HUES6 (cell line): ENCODE results near the gene SDHC.

Experiments
- H3K27ac ChIP-seq: 2 replicates; pipeline ENCODE4 v1.7.0; 2013; ENCODE audit warnings: low read depth, mild to moderate bottlenecking, low read length, inconsistent platforms
- H3K27me3 ChIP-seq: 2 replicates; pipeline ENCODE4 v1.6.1; 2013; ENCODE audit warnings: low read length; ENCODE audit not compliant: control insufficient read depth, insufficient read depth
- H3K36me3 ChIP-seq: 2 replicates; pipeline ENCODE4 v1.6.1; 2013; ENCODE audit warnings: low read length; ENCODE audit not compliant: control insufficient read depth, insufficient read depth
- H3K4me1 ChIP-seq: 2 replicates; pipeline ENCODE4 v1.6.1; 2013; ENCODE audit warnings: low read length; ENCODE audit not compliant: control insufficient read depth, insufficient read depth
- H3K4me3 ChIP-seq: 2 replicates; pipeline ENCODE4 v1.5.1; 2013; ENCODE audit warnings: low read depth, low read length
- H3K9ac ChIP-seq: one replicate; pipeline ENCODE4 v1.6.1; 2013; ENCODE audit warnings: mild to moderate bottlenecking, low read length
- H3K9me3 ChIP-seq: 2 replicates; pipeline ENCODE4 v1.6.1; 2013; ENCODE audit warnings: low read depth, low read length; ENCODE audit not compliant: control insufficient read depth, insufficient read depth

SDHC gene

GRCh38 chr1:161290779-161291178 is 23.4 kb upstream of the SDHC start:
- Histone ChIP-seq H3K4me3 (no peak overlapping the region), H3K4me1 (peaks cover 2% of the 10 kb centered on the region; the same call in 1 of the 2 replicates), H3K27me3 (no peaks in the 10 kb centered on the region), H3K27ac (no peak overlapping the region), H3K9me3 (no peaks in the 10 kb centered on the region), H3K36me3 (no peaks in the 10 kb centered on the region), H3K9ac (no peak overlapping the region)

GRCh38 chr1:161297415-161297814 is 16.8 kb upstream of the SDHC start:
- Histone ChIP-seq H3K9ac (no peak overlapping the region), H3K9me3 (no peaks in the 10 kb centered on the region), H3K4me3 (no peak overlapping the region), H3K27ac (no peak overlapping the region), H3K27me3 (no peaks in the 10 kb centered on the region), H3K4me1 (no peaks in the 10 kb centered on the region), H3K36me3 (no peaks in the 10 kb centered on the region)

- no peaks in the 10 kb centered on the region for H3K4me1 ChIP-seq
- H3K9me3 ChIP-seq = no peaks in the 10 kb centered on the region
- no peak overlapping the region for H3K9ac ChIP-seq
- H3K36me3 ChIP-seq = no peaks in the 10 kb centered on the region
- H3K4me3 ChIP-seq = no peak overlapping the region
- H3K27ac ChIP-seq = no peak overlapping the region
- no peaks in the 10 kb centered on the region for H3K27me3 ChIP-seq
Measured at GRCh38 chr1:161298116-161298515, 16.1 kb upstream of the SDHC start.

GRCh38 chr1:161299347-161299746 is 14.8 kb upstream of the SDHC start:
- Histone ChIP-seq H3K36me3 (no peaks in the 10 kb centered on the region), H3K27me3 (no peaks in the 10 kb centered on the region), H3K4me1 (peaks cover 8% of the 10 kb centered on the region; the same call in 1 of the 2 replicates), H3K9me3 (no peaks in the 10 kb centered on the region), H3K27ac (no peak overlapping the region), H3K4me3 (no peak overlapping the region), H3K9ac (no peak overlapping the region)

DNA sequence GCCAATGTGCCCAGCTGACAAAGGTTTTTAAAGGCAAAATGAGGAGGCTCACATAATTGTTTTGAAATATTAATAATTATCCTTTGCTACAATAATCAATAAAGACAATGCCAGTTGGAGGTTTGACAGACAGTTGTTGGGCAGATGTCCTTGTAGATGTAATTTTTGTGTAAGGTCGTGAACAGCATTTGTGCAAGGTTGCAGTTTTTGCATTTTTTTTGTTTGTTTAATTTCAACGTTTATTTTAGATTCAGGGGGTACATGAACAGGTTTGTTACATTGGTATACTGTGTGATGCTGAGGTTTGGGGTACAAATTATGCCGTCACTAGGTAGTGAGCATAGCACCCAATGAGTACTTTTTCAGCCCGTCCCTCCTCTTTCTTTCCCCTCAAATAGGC is 13.7 kb upstream of the SDHC start:
- H3K36me3 ChIP-seq = no peaks in the 10 kb centered on the region
- no peak overlapping the region for H3K27ac ChIP-seq
- no peaks in the 10 kb centered on the region for H3K27me3 ChIP-seq
- no peak overlapping the region for H3K9ac ChIP-seq
- no peaks in the 10 kb centered on the region for H3K9me3 ChIP-seq
- H3K4me3 ChIP-seq = no peak overlapping the region
- H3K4me1 ChIP-seq = peaks cover 16% of the 10 kb centered on the region

DNA sequence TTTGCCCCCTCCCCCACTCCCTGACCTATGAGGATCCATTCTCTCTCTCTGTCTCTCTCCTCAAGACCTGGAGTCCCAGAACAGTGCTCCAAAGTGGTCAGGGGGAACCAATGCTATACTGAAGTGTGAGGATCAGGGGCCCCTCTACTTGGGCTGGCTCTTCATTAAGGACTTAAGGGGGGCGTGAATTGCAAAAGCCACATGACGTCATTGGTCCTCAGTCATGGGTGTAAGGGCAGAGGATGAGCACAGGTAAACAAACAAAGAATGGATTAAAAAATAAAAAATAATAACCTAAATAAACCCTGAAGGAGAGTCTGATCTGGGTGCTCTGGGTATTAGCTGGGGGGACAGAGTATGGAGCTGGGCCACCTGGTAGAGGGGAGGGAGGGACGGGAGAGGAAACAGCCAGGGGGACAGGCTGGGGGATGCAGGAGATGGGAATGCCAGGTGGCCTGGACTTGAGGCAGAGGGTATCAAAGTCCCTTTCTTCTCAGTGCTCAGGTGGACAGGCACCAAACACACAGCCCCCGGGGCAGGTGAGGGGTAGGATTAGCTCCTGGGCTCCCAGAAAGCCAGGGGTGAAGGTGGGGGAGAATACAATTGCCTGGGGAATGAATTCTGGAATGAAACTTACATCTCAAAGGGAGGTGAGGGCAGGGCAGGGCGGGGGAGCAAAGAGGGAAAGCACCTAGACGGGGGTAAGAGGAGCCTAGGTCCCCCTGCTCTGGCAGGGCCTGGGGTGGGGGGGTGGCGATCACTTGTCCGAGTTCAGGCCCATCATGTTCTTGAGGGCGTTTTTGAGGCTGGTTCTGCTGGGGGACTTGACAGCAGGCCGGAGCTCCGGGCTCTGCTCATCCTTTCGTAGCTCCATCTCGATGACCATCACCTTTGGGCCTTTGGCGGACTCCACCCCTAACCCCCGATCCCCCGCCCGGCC is 9.0 kb upstream of the SDHC start:
- Histone ChIP-seq H3K4me3 (peak overlapping the region; percentile 89), H3K27ac (no peak overlapping the region)

GRCh38 chr1:161305867-161306519 is 8.2 kb upstream of the SDHC start:
- no peaks in the 10 kb centered on the region for H3K27me3 ChIP-seq
- peak overlapping the region; percentile 89 for H3K4me3 ChIP-seq
- no peak overlapping the region for H3K9ac ChIP-seq

More for the DNA sequence above, 9.0 kb upstream of the SDHC start:
- no peaks in the 10 kb centered on the region for H3K27me3 ChIP-seq
- no peaks in the 10 kb centered on the region for H3K9me3 ChIP-seq
- H3K9ac ChIP-seq = no peak overlapping the region
- H3K4me1 ChIP-seq = peaks cover 32% of the 10 kb centered on the region
- no peaks in the 10 kb centered on the region for H3K36me3 ChIP-seq

DNA sequence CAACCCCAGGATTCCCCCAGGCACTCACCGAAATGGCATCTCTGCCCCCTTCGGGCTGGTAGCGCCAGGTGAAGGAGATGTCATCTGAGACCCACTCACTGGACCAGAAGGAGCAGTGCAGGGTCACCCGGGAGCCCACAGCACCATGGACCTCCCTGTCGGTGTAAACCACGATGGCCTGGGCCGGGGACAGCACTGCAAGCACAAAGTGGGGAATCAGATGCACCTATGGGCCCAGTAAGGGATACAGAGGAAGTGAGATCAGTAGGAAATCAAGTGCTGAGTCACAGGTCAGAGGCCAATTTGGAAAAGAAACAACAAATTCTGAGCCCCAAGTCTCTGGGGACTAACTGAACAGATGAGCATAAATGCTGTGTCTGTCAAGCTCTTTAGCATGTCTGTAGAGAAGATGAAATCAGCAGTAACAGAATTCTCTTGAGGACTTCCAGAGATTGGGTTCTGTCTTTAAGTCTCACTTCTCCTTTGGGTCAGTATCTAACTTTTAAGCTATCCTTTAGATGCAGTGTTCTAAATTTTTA is 6.9 kb upstream of the SDHC start:
- H3K9ac ChIP-seq = no peak overlapping the region
- no peaks in the 10 kb centered on the region for H3K27me3 ChIP-seq
- H3K27ac ChIP-seq = no peak overlapping the region
- no peak overlapping the region for H3K4me3 ChIP-seq
- H3K36me3 ChIP-seq = no peaks in the 10 kb centered on the region
- H3K4me1 ChIP-seq = peaks cover 32% of the 10 kb centered on the region
- no peaks in the 10 kb centered on the region for H3K9me3 ChIP-seq

More at GRCh38 chr1:161305867-161306519, 8.2 kb upstream of the SDHC start:
- H3K36me3 ChIP-seq = no peaks in the 10 kb centered on the region
- no peak overlapping the region for H3K27ac ChIP-seq
- no peaks in the 10 kb centered on the region for H3K9me3 ChIP-seq
- H3K4me1 ChIP-seq = peaks cover 32% of the 10 kb centered on the region

DNA sequence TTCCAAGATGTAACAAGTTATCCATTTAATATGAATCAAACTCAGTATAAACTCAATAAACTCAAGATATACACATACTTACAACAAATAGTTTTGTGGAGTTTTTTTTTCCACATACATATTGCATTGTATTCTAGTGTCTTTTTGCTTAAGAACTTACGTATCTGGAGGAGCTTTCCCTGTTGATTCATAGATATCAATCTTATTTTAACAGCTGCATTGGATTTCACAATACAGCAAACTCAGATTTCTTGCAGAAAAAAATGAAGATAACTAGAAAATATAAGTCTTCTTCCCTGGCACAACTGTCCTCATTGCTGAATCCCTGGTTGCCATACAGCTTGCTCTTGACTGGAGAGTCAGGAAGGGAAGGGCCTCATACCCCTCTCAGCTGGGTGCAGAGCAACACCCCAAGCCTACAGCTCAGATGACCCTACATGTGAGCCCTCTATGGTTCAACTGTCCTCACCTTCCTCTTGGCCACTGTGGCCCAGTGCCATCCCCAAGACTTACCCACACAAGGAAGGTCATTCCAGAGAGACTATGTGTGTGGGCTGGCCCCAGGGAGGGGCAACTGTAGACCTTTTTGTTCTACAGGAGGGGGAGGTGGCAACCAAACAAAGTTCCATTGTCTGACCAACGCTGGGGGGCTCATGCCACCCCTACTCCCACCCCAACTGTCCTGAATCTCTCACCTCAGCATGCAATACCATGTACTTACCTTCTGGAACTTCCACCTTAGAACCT is 6.1 kb upstream of the SDHC start:
- Histone ChIP-seq H3K4me1 (peaks cover 32% of the 10 kb centered on the region), H3K4me3 (no peak overlapping the region), H3K9me3 (no peaks in the 10 kb centered on the region), H3K36me3 (no peaks in the 10 kb centered on the region), H3K9ac (no peak overlapping the region), H3K27ac (no peak overlapping the region), H3K27me3 (no peaks in the 10 kb centered on the region)

- H3K4me1 ChIP-seq = peaks cover 21% of the 10 kb centered on the region
- H3K9me3 ChIP-seq = no peaks in the 10 kb centered on the region
- H3K27ac ChIP-seq = no peak within 1 kb of the TSS
- H3K27me3 ChIP-seq = no peaks in the 10 kb centered on the region
- H3K36me3 ChIP-seq = no peaks in the 10 kb centered on the region
- H3K4me3 ChIP-seq = no peak within 1 kb of the TSS
- H3K9ac ChIP-seq = no peak within 1 kb of the TSS
Measured at GRCh38 chr1:161309868-161310267, 4.3 kb upstream of the SDHC start, which contains the start of gene MPZ. Gene MPZ, minus strand, starts transcription at chr1:161309968. Its CDS starts 63 bp downstream, at chr1:161309905.
